ENCODE data around the gene MALRD1.

The MALRD1 gene

GRCh38 chr10:19107406-19107805 is 58.8 kb downstream of the MALRD1 start:
- no peak for DNase-seq

- no peak for DNase-seq
Measured at GRCh38 chr10:19111501-19112267, 63.1 kb downstream of the MALRD1 start.

GRCh38 chr10:19117438-19117837 is 68.8 kb downstream of the MALRD1 start:
- DNase-seq = no peak

DNA sequence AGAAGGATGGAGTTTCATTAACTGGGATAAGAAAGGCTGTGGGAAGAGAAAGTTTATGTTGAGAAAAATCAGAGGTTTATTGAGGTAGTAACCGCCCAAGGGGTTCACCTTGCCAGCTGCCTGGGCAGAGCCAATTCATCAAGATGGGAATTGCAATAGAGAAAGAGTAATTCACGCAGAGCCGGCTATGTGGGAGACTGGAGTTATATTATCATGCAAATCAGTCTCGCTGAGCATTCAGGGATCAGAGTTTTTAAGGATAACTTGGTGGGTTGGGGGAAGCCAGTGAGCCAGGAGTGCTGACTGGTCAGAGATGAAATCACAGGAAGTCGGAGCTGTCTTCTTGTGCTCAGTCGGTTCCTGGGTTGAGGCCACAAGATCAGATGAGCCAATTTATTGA is 70.6 kb downstream of the MALRD1 start:
- no peak for DNase-seq

- no peak for DNase-seq
Measured at GRCh38 chr10:19120381-19120908, 71.8 kb downstream of the MALRD1 start.

DNA sequence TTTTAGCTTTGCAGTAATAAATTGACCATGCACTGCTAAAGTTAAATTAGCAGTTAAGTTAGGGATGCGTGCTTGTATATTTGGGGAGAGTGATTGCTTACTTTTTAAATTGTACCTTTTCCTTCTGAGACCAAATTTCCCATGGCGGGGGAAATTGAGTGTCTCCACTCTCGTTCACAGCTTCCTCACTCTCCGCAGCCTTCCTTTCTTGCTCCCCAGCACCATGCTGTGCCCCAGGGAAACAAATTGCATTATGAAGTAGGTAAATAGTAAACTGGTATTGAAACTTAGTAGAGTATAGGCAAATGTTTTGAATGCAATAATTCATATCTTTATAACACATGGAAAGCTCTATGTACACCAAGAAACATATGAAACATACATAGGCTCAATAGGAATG is 85.4 kb downstream of the MALRD1 start:
- DNase-seq = no peak

- DNase-seq = no peak
Measured at GRCh38 chr10:19142967-19143366, 94.4 kb downstream of the MALRD1 start.

DNA sequence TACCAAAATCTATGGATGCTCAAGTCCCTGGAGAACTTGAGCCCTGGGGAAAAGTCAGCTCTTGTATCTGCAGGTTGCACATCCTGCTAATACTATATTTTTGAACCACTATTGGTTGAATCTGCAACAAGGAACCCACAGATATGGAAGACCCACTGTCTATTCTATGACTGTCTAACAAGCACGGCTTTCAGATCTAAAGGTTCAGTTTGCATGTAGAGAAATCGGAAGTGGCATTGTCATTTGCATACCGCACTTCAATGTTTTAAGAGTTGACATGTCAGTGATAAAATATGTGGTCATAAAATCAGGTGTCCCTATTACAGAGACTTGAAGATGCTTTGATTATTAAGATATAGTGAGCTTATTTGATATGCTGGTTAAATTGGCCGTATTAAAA is 95.6 kb downstream of the MALRD1 start:
- DNase-seq = no peak

DNA sequence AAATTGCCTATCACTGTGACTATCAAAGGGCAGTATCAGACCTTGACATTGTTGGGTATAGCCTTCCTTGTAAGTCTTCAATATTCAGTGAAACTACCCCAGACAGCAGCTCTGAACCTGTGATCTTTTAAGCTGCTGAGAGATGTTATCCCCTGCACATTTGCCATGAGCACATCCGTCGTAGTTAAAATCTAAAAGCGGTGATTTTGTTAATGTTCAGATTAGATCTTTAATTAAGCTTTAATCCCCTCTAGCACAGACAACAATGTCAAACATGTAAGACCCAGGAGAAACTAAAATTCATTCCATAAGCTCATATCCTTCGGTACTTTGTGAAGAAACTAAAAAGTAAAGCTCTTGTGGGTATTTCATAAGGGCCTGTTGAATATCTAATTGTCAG is 105.8 kb downstream of the MALRD1 start:
- no peak for DNase-seq

DNA sequence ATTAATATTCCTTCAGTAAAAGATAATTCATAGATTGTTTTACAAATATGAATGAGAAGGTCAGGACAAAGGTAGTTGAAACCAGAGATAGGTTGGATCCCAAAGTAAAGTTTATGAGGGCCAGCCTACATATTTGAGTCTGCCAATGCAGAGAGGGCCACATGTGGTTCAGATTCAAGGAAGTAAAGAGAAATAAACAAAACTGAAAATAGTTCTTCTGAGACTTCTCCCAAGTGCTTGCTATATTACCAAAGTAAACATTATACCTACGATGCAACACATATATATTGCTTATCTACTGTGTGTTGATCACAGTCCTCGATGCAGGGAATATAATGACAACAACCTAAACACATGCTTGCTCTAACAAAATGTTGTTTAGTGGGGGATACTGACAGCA is 109.8 kb downstream of the MALRD1 start:
- no peak for DNase-seq

DNA sequence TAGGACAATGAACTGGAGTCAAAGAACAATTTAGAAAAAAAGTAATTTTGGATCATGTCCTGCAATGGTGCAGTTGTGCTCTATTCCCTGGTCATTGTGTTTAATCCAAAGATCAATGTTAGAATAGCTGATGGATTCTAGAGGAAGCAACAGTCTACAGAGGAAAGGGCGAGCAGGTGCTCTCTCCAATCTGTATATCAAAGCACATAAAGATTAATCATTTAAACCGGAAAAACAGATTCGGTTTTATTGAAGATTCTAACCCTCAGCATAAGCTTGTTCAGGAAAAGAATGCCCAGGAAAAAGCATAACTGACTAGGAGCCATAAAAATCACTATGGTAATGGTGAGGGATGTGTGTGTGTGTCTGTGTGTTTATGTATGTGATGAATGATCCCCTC is 110.3 kb downstream of the MALRD1 start:
- no peak for DNase-seq

DNA sequence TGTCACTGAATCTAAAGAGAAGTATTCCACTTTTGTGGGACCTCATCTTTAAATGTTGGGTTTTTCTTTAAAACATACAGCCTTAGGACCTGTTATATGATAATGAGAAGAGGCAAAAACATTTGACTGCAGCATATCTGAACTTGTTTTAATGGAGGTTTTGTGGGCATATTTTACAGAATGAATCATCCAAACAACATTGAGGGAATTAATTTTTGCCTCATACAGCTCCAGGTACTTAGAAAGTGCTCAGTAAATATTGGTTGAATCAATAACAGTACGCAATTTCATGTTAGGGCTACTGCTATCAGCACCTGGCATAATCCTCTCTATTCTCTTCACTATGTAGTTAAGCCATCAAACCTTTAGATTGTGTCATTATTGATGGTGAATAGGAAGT is 115.9 kb downstream of the MALRD1 start:
- DNase-seq = no peak

- DNase-seq = no peak
Measured at GRCh38 chr10:19168584-19168983, 120.0 kb downstream of the MALRD1 start.

DNA sequence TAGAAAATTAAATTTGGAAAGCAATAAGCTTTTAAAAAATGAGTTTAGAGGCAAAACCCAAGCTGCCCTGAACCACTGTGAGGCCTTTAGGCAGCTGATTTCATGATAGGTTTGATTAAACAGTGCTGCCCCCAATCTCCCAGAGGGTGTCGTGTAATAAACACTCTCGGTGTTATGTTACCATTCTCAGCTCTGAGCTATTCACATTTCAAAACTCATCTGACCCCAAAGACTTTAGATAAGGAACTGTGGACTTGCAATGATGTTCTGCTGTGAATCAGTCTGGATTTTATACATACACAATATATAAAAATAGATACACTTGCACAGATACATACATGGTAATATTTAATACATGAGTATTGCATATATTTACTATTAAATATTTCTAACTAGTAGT is 120.4 kb downstream of the MALRD1 start:
- no peak for DNase-seq

DNA sequence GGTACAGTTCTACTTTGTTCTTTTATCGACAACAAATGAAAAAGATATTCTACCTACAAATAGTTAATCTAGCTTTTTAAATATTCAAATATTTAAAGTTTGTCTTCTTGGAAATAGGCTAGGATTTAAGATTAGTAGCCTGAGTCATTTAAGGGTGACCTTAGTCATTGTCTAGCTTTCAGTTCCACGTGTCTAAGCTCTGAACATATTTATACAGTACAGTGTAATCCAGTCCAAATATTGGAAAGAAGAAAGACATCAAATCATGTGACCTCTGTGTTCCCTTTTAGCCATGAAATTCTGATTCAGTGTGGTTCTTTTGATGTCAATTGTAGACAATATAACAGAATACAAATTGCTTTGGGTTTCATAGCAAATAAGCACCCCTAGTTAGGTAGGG is 121.1 kb downstream of the MALRD1 start:
- DNase-seq = no peak

GRCh38 chr10:19178675-19179074 is 130.1 kb downstream of the MALRD1 start:
- DNase-seq = no peak

GRCh38 chr10:19184891-19185290 is 136.3 kb downstream of the MALRD1 start:
- DNase-seq = no peak

- no peak for DNase-seq
Measured at GRCh38 chr10:19194866-19195265, 146.3 kb downstream of the MALRD1 start.

- DNase-seq = no peak
Measured at GRCh38 chr10:19195698-19196097, 147.1 kb downstream of the MALRD1 start.

GRCh38 chr10:19200211-19200610 is 151.6 kb downstream of the MALRD1 start:
- no peak for DNase-seq

DNA sequence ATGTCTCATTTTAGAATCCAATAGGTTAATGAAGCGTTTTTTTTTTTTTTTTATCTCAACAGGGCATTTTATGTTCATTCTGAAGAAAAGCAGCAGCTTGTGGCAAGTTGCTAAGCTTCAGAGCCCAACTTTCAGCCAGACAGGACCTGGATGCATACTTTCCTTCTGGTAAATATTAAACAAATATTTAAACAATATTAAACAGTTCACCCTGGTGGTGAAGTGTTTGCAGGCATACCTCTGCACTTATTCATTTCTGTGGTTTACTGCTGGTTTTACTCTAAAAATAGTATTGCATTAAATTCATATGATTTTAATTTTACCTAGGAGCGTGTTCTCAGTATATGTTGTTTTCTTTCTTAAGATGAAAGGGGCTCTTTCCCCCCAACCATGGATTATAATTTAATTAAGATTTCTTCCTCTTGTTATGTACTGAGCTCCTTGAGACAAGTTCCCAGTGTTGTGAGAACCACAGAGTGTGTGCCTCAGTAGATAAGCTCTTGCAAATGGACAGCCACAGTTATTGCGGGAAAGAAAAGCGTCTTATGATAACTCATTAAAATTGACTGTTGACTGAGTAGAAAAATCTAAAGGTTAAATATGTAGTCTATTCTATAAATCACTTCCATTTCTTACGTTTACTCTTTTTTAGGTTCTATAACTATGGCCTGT is 155.8 kb downstream of the MALRD1 start:
- no peak for DNase-seq

GRCh38 chr10:19209319-19209718 is 160.7 kb downstream of the MALRD1 start:
- DNase-seq = no peak

DNA sequence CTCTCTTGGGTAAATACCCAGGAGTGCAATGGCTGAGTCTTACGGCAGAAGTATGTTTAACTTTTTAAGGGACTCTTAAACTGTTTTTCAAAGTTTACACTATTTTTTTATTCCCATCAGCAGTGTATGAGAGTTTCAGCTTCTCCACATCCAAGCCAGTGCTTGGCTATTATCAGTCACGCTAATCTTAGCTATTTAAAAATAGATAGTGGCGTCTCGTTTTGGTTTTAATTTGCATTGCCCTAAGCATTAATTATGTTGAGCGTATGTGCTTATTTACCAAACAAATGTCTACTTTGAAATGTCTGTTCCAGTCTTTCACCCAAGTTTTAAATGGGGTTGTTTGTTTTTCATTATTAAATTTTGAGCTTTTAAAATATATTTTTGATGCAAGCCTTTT is 164.0 kb downstream of the MALRD1 start:
- no peak for DNase-seq

GRCh38 chr10:19221216-19221615 is 172.6 kb downstream of the MALRD1 start:
- no peak for DNase-seq
